Activated T-helper 2 cell treated with anti-CD3 and anti-CD28 coated beads, Interferon-gamma antibody, Interleukin-2, Interleukin-4, amounts not matched to agents 10 μg/mL and 5 μg/mL and 100 μg/mL, durations not matched to agents 14 hours and 24 hours and 36 hours (primary cell): Measurements from ENCODE around the gene DNASE1L1. TPM values are rescaled to one million over a fixed set of nuclear protein-coding genes. Genes with fewer than 3 reads are reported as not detected.

ENCODE experiments used
- DNase-seq: peaks from one replicate; pipeline ENCODE4 v3.0.0; 2021; ENCODE audit warnings: low spot score
- H3K27ac Mint-ChIP-seq: one replicate; pipeline ENCODE4 v1.8.0; 2021; ENCODE audit warnings: mixed read lengths
- H3K27me3 Mint-ChIP-seq: one replicate; pipeline ENCODE4 v1.8.0; 2021; ENCODE audit warnings: low read depth, mixed read lengths
- H3K36me3 Mint-ChIP-seq: one replicate; pipeline ENCODE4 v1.8.0; 2021; ENCODE audit warnings: low read depth, mixed read lengths
- H3K4me1 Mint-ChIP-seq: one replicate; pipeline ENCODE4 v1.8.0; 2021; ENCODE audit warnings: low read depth, mixed read lengths
- H3K4me3 Mint-ChIP-seq: one replicate; pipeline ENCODE4 v1.8.0; 2021; ENCODE audit warnings: low read depth, mild to moderate bottlenecking, moderate library complexity, mixed read lengths
- H3K9me3 Mint-ChIP-seq: one replicate; pipeline ENCODE4 v1.8.0; 2021; ENCODE audit warnings: mixed read lengths
- intact Hi-C: fragments of 100-400 bp; cut with micrococcal nuclease; formaldehyde crosslinking; loops from one replicate; pipeline ENCODE4 v1.15.1; 2023
- total RNA-seq: library from RNA; stranded (reverse); gene quantifications from 2 replicates; pipeline ENCODE4 v1.2.3, GENCODE V29; 2022

The DNASE1L1 gene
- total RNA-seq, 1 donor from 2014 or later = 18.1 TPM

DNA sequence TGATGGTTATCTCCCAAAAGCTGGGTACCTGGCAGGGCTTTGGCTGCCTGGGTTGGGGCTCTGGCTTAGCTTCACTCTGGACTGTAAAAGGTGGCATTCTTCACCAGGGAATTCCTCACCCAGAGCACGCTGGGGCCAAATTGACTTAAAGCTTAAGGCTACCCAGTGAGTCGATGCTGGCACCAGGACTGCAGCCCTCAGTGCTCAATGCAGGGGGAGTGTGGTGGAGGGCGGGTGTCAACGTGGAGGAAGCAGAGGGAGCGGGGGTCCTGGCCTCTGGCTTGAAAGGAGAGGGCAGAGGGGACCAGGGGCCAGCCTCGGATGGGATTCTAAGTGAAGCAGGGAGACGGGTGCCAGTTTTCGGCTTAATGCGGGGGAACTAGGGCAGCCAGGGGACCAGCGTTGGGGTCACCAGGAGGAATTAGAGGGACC lies 34.4 kb upstream of the DNASE1L1 start:
- Mint-ChIP-seq H3K36me3 (peaks cover 30% of the 10 kb centered on the region), H3K27me3 (no peaks in the 10 kb centered on the region), H3K9me3 (no peaks in the 10 kb centered on the region), H3K4me3 (peak overlapping the region; percentile 75), H3K4me1 (peaks cover 3% of the 10 kb centered on the region), H3K27ac (peak overlapping the region; percentile 50)
- intact Hi-C loops = loop anchor here (5.0 kb wide), 1 partner anchor 34 kb away; the partner anchor contains the start of gene LAGE3
- DNase-seq = no peak

DNA sequence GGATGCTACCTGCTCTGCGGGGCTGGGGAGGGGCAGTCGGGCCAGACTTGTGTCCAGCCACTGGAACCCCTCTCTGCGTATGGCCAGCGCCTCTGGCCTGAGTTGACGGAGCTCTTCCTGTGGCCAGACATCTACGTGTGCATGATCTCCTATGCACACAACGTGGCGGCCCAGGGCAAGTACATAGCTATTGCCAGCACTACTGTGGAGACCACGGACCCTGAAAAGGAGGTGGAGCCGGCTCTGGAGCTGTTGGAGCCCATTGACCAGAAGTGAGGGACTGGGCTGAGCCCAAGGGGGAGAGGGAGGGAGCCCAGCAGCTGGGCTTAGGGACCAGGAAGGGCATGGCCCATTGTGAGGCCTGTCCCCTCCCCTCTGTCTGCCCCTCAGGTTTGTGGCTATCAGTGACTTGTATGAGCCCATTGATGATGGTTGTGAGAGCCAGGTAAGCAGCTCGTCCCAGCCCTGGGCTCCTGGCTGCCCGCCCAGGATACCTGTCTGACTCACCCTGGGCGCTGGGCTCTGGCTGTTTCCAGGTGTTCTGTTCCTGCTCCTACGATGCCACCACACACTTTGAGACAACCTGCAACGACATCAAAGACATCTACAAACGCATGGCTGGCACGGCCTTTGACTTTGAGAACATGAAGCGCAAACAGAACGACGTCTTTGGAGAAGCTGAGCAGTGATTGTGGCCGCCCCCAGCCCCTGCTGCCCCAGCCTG lies 33.1 kb upstream of the DNASE1L1 start:
- Mint-ChIP-seq H3K36me3 (peaks cover 31% of the 10 kb centered on the region), H3K4me3 (no peak overlapping the region), H3K9me3 (no peaks in the 10 kb centered on the region), H3K27me3 (no peaks in the 10 kb centered on the region), H3K4me1 (peaks cover 8% of the 10 kb centered on the region), H3K27ac (no peak overlapping the region)
- no peak for DNase-seq
- intact Hi-C loops = loop anchor here (5.0 kb wide), 1 partner anchor 35 kb away; the partner anchor contains the start of gene LAGE3

DNA sequence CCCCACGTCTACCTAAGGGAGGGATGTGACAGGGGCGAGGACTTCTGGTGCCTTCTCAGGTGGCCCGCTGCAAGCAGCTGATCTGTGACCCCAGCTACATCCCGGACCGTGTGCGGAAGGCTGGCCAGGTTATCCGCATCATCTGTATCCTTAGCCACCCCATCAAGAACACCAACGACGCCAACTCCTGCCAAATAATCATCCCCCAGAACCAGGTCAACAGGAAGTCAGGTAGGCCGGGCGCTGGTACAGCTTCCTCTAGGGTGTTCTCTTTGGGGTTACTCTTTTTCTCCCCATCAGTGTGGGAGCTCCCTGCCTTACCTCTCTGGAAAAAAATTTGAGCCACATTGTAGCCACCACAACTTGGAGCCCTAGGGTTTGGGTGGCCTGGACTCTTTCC lies 32.5 kb upstream of the DNASE1L1 start:
- intact Hi-C loops = loop anchor here (5.0 kb wide), 1 partner anchor 36 kb away; the partner anchor contains the start of gene LAGE3
- Mint-ChIP-seq H3K9me3 (no peaks in the 10 kb centered on the region), H3K27ac (no peak overlapping the region), H3K4me1 (peaks cover 8% of the 10 kb centered on the region), H3K27me3 (no peaks in the 10 kb centered on the region), H3K36me3 (peaks cover 26% of the 10 kb centered on the region), H3K4me3 (no peak overlapping the region)
- DNase-seq = no peak

DNA sequence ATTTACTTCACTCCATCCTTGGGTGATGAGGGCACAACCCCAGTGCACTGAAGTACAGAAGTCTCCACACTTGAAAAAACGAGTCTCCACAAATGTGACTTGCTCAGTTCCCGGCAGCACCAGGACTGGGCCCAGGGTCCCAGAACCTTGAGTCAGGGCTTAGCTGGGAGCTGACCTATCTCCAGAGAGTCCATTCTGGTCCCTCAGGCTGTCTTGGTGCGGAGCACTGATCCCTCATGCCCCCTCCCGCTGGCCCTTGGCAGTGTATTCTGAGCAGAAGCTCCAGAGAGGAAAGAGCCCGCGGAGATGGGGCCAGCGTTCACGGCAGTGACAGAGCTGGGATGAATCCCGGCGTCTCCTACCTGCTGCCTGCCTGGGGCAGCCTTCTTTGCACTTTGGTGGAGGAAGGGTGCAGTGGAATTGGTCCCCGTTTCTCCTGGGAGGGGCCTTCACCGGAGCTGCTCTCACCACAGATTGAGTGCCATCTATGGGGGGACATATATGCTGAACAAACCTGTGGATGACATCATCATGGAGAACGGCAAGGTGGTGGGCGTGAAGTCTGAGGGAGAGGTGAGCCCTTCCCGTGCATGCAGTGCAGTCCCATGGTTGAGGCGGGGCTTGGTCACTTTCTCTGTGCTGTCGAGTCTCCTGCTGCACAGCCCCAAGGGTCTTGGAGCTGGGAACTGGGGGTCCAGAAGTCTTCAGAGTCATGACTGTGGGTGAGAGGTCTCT lies 31.7 kb upstream of the DNASE1L1 start:
- no peaks in the 10 kb centered on the region for H3K27me3 Mint-ChIP-seq
- no peak overlapping the region for H3K4me3 Mint-ChIP-seq
- intact Hi-C loops = loop anchor here (5.0 kb wide), 1 partner anchor 37 kb away; the partner anchor contains the start of gene LAGE3
- peaks cover 26% of the 10 kb centered on the region for H3K36me3 Mint-ChIP-seq
- no peak for DNase-seq
- peaks cover 12% of the 10 kb centered on the region for H3K4me1 Mint-ChIP-seq
- no peaks in the 10 kb centered on the region for H3K9me3 Mint-ChIP-seq
- no peak overlapping the region for H3K27ac Mint-ChIP-seq

DNA sequence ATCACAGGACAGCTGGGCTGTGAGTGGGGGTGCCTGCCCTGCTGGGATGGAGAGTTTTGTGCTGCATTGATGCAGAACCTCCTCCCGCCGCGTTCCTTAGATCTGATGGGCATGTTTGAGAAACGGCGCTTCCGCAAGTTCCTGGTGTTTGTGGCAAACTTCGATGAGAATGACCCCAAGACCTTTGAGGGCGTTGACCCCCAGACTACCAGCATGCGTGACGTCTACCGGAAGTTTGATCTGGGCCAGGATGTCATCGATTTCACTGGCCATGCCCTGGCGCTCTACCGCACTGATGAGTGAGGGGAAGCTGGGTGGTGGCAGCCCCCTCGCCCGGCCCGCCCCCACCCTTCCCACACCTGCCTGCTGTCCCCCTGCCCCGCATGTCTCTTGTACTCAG lies 30.8 kb upstream of the DNASE1L1 start:
- intact Hi-C loops = loop anchor here (5.0 kb wide), 2 partner anchors 37 to 43 kb away; partner anchors contain the start of genes LAGE3 and RPL10
- Mint-ChIP-seq H3K4me3 (no peak overlapping the region), H3K27ac (no peak overlapping the region), H3K27me3 (no peaks in the 10 kb centered on the region), H3K9me3 (no peaks in the 10 kb centered on the region), H3K4me1 (peaks cover 12% of the 10 kb centered on the region), H3K36me3 (peaks cover 33% of the 10 kb centered on the region)
- DNase-seq = no peak

DNA sequence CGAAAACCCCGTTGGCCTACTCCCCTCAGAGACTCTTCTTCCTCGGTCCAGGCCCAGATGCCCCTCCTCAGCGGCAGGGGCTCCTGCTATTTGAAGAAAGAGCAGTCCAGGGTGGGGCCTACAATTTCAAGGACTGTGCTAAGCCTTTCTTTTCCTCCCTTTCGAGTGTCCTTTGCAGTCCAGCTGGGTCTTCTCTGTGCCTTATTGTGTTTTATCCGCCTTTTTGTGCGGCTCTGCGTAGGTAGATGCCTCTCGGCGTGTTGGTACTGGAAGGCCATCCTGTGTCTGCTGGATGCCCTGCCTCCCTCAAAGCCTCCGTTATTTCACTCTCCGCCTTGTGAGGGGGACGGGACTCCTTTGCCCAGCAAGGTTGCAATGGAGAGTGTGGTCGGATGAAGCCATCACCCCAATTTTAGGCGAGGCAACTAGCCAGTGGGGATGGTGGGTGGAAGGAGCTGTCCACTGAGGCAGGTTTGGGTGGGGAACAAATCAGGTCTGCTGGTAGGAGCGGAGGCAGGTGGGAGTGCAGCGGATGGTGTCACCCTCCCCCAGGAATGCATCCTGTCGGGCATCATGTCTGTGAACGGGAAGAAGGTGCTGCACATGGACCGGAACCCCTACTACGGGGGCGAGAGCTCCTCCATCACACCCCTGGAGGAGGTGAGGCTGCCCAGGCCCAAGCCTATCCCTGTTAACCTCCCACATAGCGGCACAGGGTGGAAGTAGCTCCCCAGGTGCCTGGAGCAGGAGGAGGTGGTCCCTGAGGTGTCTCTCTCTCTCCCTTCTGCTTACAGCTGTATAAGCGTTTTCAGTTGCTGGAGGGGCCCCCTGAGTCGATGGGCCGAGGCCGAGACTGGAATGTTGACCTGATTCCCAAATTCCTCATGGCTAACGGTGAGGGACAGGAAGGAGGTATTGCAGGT lies 29.2 kb upstream of the DNASE1L1 start:
- intact Hi-C loops = loop anchor here (5.0 kb wide), 1 partner anchor 41 kb away; the partner anchor contains the start of gene RPL10
- peak overlapping the region; percentile 85 for H3K4me3 Mint-ChIP-seq
- peak overlapping the region; percentile 65 for H3K27ac Mint-ChIP-seq
- H3K4me1 Mint-ChIP-seq = peaks cover 8% of the 10 kb centered on the region
- peaks cover 36% of the 10 kb centered on the region for H3K36me3 Mint-ChIP-seq
- no peaks in the 10 kb centered on the region for H3K27me3 Mint-ChIP-seq
- no peaks in the 10 kb centered on the region for H3K9me3 Mint-ChIP-seq
- no peak for DNase-seq

DNA sequence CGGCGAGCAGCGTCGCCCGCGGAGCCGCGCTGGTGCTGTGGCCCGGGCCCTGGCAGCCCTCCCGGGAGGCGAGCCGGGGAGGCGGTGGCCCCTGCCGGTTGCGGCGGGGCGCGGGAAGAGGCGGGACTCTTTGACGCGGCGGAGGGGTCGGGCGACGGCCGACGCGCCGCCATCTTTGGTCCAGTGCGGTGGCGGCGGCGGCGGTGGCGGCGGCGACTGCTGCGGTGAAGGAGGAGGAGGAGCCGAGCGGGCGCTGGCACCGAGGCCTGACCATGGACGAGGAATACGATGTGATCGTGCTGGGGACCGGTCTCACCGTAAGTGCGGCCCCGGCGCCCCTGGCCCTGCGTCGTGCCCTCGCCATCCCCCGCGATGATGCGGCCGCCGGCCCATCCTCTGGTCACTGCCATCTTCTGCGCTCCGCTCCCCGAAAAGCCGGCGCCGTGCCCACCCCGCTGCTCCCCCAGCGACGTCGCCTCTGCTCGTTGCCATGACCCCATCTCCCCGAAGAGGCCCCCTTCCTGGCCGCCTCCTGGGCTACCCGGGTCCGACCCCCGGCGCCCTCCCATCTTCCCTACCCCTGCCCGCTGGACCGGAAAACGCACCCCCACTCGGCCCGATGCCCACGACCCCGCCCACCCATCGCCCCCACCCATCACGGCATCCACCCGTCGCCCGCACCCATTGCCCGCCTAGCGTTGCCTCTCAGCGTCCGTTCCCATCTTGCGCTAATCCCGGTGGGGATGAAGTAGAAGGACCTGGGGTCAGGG lies 28.1 kb upstream of the DNASE1L1 start, which contains the start of gene GDI1:
Gene GDI1 (plus strand): TSS at position 172 of the 770 bp plus-strand sequence. CDS start 101 bp downstream, at position 273.
- Mint-ChIP-seq H3K4me3 (peak within 1 kb of the TSS; percentile 85), H3K4me1 (peaks cover 8% of the 10 kb centered on the region), H3K9me3 (no peaks in the 10 kb centered on the region), H3K27ac (peak within 1 kb of the TSS; percentile 78), H3K36me3 (peaks cover 37% of the 10 kb centered on the region), H3K27me3 (no peaks in the 10 kb centered on the region)
- intact Hi-C loops = loop anchor here (5.0 kb wide), 1 partner anchor 40 kb away; the partner anchor contains the start of gene RPL10
- peak; percentile 58 for DNase-seq

DNA sequence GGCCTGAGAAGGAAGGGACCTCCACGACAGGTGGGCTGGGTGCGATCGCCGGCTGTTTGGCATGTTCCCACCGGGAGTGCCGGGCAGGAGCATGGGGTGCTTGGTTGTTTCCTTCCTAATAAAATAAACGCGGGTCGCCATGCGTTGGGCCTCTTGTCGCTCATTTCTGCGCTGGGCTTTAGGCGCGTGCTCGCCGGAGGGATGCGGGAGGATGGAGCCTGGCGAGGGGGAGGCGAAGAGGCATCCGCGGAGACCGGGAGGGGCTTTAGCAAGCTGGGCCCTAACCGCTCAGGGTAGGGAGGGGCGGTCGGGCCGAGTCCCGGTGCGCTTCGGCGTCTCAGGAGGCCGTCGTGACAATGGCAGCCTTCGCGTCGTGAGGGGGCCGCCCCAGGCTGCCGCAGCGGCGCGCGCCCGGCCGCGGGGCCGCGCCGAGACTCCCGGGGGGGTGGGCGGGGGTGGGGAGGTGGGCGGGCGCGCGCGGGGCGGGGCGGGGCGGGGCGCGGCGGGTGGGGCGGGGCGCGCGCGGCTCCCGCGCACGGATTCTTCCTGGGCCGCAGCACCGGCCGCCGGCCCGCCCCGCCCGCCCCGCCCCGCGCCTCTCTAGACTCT lies 27.4 kb upstream of the DNASE1L1 start:
- Mint-ChIP-seq H3K27ac (peak overlapping the region; percentile 78), H3K36me3 (peaks cover 34% of the 10 kb centered on the region), H3K4me1 (peaks cover 9% of the 10 kb centered on the region), H3K9me3 (no peaks in the 10 kb centered on the region), H3K27me3 (no peaks in the 10 kb centered on the region), H3K4me3 (peak overlapping the region; percentile 72)
- peak; percentile 47 for DNase-seq
- intact Hi-C loops = loop anchor here (5.0 kb wide), 1 partner anchor 39 kb away; the partner anchor contains the start of gene RPL10

DNA sequence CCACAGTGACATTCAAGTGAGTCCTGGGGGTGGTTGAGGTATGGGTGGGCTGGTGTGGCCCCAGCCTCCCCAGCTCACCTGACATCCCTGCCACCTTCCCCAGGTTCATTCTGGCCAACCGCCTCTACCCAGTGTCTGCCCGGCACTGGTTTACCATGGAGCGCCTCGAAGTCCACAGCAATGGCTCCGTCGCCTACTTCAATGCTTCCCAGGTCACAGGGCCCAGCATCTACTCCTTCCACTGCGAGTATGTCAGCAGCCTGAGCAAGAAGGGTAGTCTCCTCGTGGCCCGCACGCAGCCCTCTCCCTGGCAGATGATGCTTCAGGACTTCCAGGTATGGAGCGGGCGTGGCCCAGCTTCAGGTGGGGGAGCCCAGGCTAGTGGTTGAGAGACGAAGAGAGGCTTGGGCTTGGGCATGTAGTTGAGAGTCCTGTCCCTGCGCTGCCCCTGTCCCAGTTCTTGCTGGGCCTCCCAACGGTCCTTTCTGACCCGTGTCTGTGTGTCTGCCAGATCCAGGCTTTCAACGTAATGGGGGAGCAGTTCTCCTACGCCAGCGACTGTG lies 26.2 kb upstream of the DNASE1L1 start:
- no peaks in the 10 kb centered on the region for H3K27me3 Mint-ChIP-seq
- no peak overlapping the region for H3K27ac Mint-ChIP-seq
- H3K4me1 Mint-ChIP-seq = peaks cover 16% of the 10 kb centered on the region
- H3K9me3 Mint-ChIP-seq = no peaks in the 10 kb centered on the region
- intact Hi-C loops = loop anchor here (5.0 kb wide), 1 partner anchor 38 kb away; the partner anchor contains the start of gene RPL10
- H3K4me3 Mint-ChIP-seq = no peak overlapping the region
- H3K36me3 Mint-ChIP-seq = peaks cover 40% of the 10 kb centered on the region
- no peak for DNase-seq

DNA sequence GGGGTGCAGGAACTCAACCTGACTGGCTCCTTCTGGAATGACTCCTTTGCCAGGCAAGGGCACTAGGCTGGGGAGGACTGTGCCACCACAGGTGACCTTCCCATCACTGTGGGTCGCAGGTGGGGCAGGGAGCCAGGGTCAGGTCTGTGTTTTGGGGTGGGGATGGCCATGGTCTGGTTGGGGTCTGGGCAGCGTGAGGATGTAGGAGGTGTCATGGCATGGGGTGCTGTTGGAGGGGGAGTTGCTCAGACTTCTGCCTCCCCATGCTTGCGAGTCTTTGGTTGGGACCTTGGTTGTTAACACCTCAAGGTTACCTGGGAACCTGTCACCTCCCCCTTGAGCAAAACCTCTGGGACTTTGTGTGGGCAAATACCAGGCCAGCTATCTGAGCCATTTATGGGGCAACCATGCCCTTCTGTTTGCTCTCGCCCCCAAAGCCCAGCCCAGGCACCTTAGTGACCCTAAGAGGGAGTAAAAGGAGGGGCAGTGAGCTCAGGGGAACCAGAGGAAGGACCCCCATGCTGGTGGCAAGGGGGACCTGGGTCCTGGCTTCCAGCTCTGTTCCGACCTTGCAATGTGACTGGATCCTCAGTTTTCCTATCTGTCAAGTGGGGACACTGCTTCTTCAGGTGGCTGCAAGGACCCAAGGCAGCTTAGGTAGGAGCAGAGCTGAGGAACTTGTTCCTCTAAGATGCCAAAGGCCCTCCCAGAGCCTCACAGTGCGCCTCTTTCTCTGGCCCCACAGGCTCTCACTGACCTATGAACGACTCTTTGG lies 25.5 kb upstream of the DNASE1L1 start:
- peak overlapping the region; percentile 33 for H3K27ac Mint-ChIP-seq
- peaks cover 38% of the 10 kb centered on the region for H3K36me3 Mint-ChIP-seq
- H3K27me3 Mint-ChIP-seq = no peaks in the 10 kb centered on the region
- H3K9me3 Mint-ChIP-seq = no peaks in the 10 kb centered on the region
- no peak overlapping the region for H3K4me3 Mint-ChIP-seq
- peaks cover 19% of the 10 kb centered on the region for H3K4me1 Mint-ChIP-seq
- no peak for DNase-seq
- intact Hi-C loops = loop anchor here (5.0 kb wide), 1 partner anchor 37 kb away; the partner anchor contains the start of gene RPL10
